Caki2 (cell line): ENCODE measurements around the gene COL4A2. TPM values are rescaled to one million over a fixed set of nuclear protein-coding genes. Genes with fewer than 3 reads are reported as not detected.

Experiments used
- DNase-seq: peaks from one replicate; pipeline ENCODE4 v3.0.0-alpha.2; 2015; ENCODE audit warnings: low read depth
- in situ Hi-C: cut with HindIII; loops from 2 replicates; pipeline ENCODE4 v1.10.0; 2016; ENCODE audit warnings: low sequenced_read_pairs, low pct_unique_long_range_greater_than_20kb, mixed read lengths
- total RNA-seq: library from RNA; depleted of rRNA; stranded (reverse); fragments of >200 nt; shearing (Covaris generic); gene quantifications from 2 replicates; pipeline ENCODE4 v1.2.3, GENCODE V29; 2014; ENCODE audit warnings: low replicate concordance

COL4A2 gene
- total RNA-seq, 1 experiment from 2014 or later, result 412 TPM

DNA sequence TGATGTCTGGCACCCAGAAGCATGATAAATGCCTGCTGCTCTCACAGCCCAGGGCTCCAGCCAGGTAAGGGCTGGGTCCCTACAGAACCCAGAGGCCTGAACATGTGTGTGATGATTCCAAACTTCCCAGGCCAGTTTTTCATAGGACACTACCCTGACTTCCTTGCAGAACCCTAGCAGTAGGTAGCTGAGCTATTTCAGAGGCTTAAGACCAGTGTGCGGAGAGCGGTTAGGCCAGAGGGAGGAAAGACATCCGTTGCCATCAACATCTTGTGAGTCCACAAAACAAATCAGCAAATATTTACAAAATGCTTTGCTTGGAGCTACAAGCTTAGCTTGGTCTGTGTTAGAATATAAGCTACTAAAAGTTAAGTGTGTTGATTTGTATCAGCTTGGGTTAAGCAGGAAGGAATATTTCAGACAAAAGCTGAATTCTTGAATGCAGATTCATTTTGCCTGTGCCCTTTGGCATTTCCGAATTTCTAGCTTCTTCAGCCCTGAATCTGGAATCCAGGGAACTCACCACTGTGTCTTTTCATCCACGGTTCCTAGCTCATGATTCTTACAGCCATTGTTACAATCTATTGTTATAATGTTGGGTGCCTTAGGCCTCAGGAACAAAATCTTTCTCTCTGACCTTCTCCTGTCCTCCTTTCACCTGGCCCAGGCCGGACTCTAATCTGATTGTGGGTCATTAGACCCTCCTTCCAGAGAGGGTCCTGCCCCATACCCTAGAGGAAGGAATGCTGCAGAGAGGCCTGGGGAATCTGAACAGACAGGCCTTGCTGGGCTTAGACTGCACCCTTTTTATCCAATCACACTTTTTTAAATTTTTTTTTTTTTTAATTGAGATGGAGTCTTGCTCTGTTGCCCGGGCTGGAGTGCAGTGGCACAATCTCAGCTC lies 242.1 kb downstream of the COL4A2 start:
- no peak for DNase-seq
- in situ Hi-C loops, result no loop called here

DNA sequence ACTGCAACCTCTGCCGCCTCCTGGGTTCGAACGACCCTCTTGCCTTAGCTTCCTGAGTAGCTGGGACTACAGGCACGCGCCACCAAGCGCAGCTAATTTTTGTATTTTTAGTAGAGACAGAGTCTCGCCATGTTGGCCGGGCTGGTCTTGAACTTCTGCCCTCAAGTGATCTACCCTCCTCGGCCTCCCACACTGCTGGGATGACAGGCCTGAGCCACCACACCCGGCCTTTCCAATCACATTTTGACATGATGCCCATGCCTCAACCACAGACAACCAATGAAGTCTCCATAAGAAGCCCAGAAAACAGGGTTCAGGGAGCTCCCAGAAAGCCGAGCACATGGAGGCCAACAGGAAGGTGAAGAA lies 242.7 kb downstream of the COL4A2 start:
- in situ Hi-C loops, result no loop called here
- DNase-seq, result no peak

DNA sequence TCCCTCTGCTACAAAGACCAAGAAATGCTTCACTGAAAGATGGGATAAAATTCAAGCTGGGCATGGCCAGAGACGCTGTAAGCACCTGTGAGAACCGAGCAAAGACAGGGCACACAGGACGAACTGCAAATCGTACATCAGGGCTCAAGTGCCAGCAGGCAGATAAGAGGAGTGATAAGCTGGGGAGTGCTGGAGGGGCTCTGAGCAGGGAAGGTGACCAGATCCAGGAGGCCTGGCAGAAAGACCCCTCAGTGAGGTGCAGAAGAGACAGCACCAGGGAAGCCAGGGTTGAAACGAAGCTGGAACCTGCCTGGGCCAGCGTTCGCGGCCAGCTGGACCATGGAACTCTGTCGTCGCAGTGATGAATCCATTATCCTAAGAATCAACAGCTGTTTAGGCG lies 244.2 kb downstream of the COL4A2 start:
- no peak for DNase-seq
- in situ Hi-C loops, result no loop called here

DNA sequence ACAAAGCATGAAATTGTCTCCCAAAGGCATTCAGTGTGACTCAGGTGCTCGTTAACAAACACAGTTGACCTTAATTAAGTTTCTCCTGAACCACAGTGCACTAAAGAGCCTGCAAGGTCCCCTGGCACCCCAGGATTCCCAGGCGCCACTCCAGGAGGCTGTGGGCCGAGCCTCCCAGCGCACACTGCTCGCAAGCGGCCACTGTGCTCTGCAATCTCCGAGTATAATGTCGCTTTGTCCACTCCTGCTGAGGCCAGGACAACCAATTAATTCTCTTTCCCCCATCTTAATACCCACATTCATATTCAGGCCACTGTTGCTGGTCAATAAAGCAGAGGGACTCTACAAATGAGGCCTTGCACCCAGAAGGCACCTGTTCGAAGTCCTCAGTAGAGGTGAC lies 245.7 kb downstream of the COL4A2 start:
- DNase-seq, result no peak
- in situ Hi-C loops, result no loop called here

DNA sequence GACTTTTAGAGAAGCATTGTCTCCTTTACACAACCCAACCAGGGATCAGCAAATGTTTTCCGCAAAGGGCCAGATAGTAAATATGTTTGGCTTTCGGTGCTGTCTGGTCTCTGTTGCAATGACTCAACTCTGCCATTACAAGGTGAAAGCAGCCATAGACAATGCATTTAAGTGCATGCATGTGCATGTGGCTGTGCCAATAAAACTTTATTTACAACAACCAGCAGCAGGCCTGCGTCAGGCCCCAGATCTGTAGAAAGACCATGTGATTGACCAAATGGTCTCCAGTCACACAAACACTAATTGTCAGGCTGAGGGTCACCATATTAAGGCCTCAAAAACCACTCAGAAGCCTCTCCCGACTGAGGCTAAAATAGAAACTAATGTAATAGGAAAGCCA lies 246.3 kb downstream of the COL4A2 start:
- in situ Hi-C loops, result no loop called here
- DNase-seq, result no peak

DNA sequence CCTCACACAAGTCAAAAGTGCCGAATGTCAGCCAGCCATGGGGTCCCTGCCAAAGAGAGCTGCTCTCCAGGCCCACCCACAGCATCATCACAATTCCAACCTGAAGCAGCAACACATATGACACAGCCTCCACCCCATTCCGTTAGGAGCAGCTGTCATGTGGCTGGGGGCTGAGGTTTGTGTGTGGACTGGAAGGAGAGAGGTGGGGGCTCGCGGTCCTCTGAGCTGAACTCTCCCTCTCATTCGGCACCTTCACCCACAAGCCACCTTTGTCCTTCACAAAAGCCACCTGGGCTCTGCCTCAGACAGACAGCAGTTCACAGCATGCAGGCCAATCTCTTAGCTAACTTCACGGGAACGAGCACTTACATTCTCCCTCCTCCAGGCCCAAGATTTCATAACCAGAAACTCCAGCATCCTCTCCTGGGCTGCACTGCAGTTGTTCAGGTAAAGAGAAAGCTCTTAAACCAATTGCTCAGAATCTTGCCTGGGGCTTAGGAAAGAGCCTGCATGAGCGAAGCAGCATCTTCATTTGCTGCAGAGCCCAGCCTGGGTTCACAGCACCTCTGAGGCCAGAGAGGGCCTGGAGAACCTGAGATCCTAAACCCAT lies 247.2 kb downstream of the COL4A2 start:
- in situ Hi-C loops, result no loop called here
- DNase-seq, result no peak

DNA sequence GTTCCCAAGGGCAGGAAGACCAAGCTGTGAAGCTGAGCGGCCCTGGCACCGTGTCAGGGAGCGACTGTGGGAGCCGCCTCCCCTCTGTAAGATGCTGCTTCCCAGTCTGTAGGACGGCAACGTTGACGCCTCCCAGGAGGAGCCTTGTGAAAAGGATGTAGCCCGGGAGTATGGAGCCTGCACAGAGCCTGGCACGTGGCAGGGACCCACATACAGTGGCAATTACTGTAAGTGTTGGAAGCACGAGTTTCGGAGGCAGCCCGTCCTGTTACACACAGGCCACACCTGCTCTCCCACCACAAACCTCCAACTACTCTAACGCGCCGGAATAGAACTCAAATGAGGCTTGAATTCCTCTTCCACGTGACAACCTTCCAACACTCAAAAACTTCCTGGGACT lies 247.9 kb downstream of the COL4A2 start:
- in situ Hi-C loops, result no loop called here
- DNase-seq, result no peak

DNA sequence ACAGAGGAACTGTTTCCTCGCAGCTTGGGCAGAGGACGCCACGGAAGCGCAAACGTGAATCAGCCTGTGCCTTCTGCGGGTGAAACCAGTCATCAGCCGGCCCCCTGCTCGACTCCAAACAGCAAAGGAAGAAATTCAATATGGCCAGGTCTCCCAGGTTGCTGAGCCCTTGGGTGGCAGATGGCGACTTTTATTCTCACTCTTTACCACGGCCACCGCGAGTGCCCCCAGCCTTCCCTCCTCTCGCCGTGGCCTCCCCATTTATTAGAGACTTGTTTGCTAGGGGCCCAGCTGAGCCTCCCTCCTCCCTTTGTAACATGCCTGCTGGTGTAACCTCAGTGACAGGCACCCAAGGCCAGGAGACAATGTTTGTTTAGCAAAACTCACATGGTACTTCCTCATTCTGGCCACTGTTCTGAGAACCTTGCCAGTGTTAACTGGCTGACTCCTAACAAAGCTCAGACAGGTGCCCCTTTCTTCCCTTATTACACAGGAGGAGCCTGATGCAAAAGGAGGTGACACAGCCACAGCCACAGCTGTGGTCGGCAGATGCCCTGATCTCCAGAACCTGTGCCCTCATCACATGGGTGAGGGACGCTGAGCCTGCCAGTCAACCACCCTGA lies 248.6 kb downstream of the COL4A2 start:
- no peak for DNase-seq
- in situ Hi-C loops, result no loop called here

DNA sequence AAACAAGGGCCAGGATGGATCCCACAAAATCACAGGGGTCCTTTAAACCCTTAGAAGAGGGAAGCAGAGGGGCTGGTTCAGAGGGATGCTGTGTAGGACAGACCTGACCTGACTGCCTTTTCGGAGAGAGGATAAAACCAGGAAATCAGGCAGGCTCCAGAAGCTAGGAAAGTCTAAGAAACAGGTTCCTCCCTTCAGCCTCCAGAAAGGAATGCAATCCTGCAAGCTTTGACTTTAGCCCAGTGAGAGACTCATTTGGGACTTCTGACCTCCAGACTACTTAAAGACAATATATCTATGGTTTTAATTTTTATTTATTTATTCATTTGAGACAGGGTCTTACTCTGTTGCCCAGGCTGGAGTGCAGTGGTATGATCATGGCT lies 249.1 kb downstream of the COL4A2 start:
- DNase-seq, result no peak
- in situ Hi-C loops, result no loop called here

DNA sequence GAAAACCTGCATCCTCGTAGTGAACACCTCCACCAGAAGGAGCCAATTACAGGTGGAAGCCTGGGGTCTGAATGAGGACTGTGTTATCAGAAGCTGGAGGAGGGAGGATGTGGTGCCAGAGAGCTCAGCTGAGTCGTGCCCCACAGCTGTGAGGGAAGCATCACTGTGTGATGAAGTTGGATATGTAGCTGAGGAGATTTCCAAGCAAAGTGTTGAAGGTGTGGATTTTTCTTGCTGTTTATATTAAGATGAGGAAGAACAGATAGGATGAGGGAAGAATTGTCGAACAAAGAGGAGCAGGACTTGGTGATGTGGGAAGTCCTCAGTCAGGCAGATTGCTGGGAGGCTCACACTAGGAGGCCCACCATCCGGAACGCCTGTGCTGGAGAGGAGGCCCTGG lies 250.0 kb downstream of the COL4A2 start:
- no peak for DNase-seq
- in situ Hi-C loops, result no loop called here

DNA sequence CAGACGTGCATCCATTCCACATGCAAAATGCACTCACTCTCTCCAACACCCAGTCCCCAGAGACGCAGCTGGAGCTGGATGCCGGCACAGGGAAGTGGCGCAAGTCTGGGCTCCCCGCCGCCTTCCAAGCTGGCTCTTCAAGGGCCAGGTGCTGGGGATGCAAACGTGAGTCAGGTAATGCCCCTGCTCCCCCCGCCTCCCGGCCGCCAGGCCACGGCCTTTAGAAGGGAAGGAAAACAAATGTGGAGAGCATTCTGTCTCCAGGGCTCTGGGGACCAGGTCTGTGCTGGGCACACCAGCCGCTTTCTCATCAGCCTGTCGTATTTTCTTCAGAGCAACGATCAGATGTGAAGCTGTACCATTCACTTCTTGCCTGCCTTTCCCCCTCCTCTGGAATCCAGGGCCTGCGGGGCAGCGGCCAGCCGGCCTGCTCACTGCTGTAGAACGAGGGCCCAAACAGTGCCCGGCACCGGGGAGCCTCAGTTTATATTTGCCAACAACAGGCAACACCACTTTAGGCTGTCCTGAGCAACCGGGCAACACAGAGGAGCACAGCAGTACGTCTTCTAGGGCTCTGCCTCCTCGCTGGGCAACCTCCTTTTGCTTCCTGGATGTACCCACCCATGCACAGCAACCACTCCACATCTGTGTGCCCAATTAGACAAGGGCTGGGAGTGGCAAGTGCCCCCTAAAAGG lies 250.7 kb downstream of the COL4A2 start:
- in situ Hi-C loops, result no loop called here
- DNase-seq, result no peak

DNA sequence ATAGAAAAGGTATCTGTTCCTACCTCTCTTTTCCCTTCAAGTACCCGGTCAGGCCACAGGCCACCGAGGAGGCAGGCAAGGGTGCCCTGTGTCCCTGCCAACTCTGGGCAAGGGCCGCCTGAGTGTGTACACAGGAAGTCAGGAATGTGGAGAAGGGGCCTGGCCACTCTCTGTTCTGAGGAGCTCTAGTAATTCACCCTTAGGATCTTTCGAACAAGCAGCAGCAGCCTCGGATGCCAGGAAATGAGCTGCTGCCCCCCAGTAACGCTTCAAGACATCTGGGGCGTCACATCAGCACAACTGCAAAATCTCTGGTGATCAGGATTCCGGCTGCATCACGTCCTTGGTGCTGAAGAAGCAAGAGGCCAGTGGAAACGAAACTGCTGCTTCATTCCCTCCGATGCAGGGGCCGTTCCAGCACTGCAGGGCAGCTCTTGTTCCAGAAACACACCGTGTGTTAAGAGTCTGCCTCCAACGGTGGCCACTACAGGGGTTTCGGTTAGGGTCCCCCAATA lies 252.4 kb downstream of the COL4A2 start:
- DNase-seq, result no peak
- in situ Hi-C loops, result no loop called here

DNA sequence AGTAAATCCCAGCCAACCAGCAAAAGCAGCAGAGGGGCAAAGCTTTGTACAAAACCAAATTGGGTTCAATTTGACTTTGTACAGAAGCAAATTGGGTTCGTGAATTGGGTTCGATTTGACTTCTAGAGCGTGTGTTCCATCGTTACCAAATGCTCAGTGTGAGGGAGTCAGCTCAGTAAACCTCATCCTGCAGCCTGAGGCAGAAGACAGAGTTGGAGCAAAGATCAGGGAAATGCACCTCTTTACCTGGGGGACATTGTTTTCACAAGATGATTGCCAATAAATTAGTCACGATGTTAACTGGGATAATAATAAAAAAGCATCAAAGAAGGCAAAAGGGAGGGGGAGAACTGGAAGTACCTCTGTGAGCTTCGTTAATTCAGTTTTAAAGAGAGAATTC lies 252.9 kb downstream of the COL4A2 start:
- in situ Hi-C loops, result no loop called here
- no peak for DNase-seq

DNA sequence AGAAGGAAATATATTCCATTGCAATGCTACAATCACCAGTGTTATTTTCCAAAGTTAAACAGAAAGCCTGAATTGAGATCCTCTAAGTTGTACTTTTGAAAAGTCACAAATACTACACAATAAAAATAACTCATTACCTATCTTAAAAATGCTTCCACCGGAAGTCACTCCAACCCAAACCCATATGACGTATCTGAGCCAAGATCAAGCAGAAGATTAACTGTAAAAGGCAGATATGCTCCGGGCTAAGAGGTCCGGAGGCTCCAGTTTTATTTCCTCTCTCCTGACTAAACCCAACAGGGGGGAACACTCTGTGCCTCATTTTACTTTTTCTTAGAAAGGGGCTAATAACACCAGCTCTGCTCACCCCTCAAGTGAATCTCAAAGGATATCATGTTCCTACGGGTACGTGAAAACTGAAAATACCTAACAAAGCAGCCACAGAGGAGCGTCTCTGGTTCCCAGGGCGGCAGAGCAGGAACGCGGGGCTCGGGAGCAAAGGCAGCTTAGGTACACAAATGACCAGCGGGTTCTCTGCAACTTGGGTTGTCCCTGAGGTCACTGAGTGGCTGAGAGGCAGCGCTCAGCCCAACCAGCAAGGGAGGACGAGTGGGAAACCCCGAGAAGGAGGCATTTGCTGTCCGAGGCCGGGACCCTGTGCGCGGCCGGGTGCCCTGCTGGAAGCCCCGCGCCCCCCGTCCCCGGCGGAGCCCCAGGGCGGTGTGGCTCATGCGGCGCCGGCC lies 253.7 kb downstream of the COL4A2 start:
- in situ Hi-C loops, result no loop called here
- peak; percentile 23 for DNase-seq

DNA sequence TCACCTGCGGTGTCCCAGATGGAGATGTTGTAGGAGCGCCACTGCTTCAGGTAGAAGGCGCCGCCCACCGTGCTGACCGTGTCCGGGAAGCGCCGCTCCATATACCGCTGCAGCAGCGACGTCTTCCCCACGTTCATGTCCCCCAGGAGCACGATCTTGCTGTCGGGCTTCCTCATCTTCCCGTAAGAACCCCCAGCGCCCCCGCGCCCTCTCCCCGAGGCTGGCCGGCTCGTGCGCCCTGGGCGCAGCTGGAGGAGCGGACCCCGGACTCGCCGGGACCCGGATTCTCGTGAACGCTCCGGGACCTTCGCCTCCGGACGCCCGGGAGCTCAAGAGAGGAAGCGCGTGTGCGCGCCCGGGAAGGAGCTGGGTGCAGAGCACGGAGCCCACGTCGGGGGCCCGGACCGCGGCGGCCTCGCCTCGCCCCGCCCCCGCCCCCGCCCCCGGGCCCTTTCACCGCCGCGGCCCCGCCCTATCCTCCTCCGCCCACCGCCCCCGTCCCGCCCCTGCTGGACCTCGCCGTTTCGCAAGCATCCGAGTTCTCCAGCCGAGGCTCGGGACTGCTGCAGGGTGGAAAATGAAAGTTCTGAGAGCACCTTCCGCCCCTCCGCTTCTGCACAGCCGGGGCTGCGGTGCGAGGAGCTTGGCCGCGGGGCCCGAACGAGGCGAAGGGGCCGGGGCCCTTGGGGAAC lies 254.4 kb downstream of the COL4A2 start, which contains the start of gene RAB20:
Gene RAB20, minus strand, starts transcription at position 379 of the 692 bp plus-strand sequence. Its CDS starts 203 bp downstream, at position 176.
- DNase-seq, result peak; percentile 58
- in situ Hi-C loops, result no loop called here

DNA sequence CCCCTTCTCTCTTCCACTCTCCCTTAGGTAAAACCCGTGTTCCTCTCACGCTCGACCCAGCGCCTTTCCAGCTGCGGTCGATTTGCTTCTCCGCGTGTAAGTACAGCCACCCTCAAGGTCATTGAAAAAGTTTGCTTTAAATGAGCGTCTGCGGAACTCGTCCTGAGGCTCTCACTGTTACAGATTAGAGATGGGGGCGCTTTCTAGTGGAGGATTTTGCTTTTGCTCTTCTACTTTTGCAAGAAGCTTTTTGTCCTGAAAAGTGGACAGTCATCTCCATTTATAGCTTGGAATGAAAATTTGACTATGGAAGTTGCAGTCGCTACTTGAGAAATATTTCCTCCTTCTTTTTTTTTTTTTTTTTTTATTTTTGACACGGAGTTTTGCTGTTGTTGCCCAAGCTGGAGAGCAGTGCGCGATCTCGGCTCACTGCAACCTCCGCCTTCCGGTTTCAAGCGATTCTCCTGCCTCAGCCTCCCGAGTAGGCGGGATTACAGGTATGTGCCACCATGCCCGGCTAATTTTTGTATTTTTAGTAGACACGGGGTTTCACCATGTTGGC lies 255.0 kb downstream of the COL4A2 start:
- in situ Hi-C loops, result no loop called here
- DNase-seq, result no peak
